Progenitor cell of endocrine pancreas (in vitro differentiated cells): ENCODE results near the gene RNF214. TPM values are rescaled to one million over a fixed set of nuclear protein-coding genes. Genes with fewer than 3 reads are reported as not detected.

Experiments
- DNase-seq: peaks from one replicate; pipeline ENCODE4 v3.0.0; 2021; ENCODE audit warnings: low spot score; ENCODE audit not compliant: unreplicated experiment
- H3K27ac Mint-ChIP-seq: 2 replicates; pipeline ENCODE4 v1.8.0; 2021; ENCODE audit warnings: mild to moderate bottlenecking, moderate library complexity, mixed read lengths
- H3K27me3 Mint-ChIP-seq: 2 replicates; pipeline ENCODE4 v1.8.0; 2021; ENCODE audit warnings: mixed read lengths
- H3K36me3 Mint-ChIP-seq: 2 replicates; pipeline ENCODE4 v1.8.0; 2022; ENCODE audit warnings: mixed read lengths; ENCODE audit not compliant: insufficient read depth
- H3K4me1 Mint-ChIP-seq: 2 replicates; pipeline ENCODE4 v1.8.0; 2021; ENCODE audit warnings: low read depth, mixed read lengths
- H3K4me3 Mint-ChIP-seq: 2 replicates; pipeline ENCODE4 v1.8.0; 2021; ENCODE audit warnings: low read depth, mild to moderate bottlenecking, moderate library complexity, mixed read lengths
- H3K9me3 Mint-ChIP-seq: 2 replicates; pipeline ENCODE4 v1.8.0; 2021; ENCODE audit warnings: low read depth, mixed read lengths
- total RNA-seq: library from RNA; stranded (reverse); gene quantifications from 2 replicates; pipeline ENCODE4 v1.2.1, GENCODE V29; 2021
- TF ChIP-seq, protein P1 (sequence below): fragments of 200-600 bp; sonication (generic); IDR thresholded peaks from one replicate; pipeline ENCODE4 v1.5.0; 2021; ENCODE audit warnings: antibody characterized with exemption, mild to moderate bottlenecking; ENCODE audit not compliant: unreplicated experiment

Gene RNF214
- total RNA-seq, 1 donor from 2014 or later = 55.8 TPM

DNA sequence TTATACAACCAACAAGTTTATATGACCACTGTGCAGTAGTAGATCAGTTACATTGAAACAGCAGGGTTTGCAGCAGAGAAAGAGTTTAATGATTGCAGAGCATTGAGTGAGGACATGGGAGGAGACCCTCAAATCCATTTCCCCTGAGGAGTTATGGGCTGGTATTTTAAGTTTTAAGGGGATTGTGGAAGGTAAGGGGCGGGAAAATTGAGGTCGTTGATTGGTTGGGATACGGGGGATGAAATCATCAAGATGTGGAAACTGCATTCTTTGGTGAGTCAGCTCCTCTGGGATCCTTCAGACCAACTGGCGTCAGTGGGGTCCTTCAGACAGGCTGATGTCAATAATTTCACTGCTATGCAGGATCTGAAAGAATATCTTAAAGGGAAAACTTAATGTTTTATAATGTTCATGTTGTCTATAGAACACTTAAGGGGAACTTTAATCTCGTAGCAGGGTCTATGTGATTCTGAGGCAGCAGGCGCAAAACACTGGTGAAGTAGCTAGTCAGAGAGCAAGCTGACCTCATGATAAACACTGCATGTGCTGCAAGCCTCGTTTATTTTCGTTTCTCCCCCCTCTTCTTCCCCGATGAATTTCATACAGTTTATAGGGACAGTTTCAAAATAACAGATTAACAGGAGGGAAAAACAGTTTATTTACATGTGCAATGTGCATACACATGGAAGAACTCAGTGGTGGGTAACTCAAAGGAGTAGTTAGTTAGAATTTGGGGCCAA is 41.2 kb downstream of the RNF214 start:
- no peak for DNase-seq
- H3K27ac Mint-ChIP-seq = no peak overlapping the region
- H3K36me3 Mint-ChIP-seq = peaks cover 26% of the 10 kb centered on the region
- peaks cover 3% of the 10 kb centered on the region for H3K4me1 Mint-ChIP-seq
- no peaks in the 10 kb centered on the region for H3K27me3 Mint-ChIP-seq
- TF ChIP-seq, protein P1, sequence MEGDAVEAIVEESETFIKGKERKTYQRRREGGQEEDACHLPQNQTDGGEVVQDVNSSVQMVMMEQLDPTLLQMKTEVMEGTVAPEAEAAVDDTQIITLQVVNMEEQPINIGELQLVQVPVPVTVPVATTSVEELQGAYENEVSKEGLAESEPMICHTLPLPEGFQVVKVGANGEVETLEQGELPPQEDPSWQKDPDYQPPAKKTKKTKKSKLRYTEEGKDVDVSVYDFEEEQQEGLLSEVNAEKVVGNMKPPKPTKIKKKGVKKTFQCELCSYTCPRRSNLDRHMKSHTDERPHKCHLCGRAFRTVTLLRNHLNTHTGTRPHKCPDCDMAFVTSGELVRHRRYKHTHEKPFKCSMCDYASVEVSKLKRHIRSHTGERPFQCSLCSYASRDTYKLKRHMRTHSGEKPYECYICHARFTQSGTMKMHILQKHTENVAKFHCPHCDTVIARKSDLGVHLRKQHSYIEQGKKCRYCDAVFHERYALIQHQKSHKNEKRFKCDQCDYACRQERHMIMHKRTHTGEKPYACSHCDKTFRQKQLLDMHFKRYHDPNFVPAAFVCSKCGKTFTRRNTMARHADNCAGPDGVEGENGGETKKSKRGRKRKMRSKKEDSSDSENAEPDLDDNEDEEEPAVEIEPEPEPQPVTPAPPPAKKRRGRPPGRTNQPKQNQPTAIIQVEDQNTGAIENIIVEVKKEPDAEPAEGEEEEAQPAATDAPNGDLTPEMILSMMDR = no peak
- peaks cover 8% of the 10 kb centered on the region for H3K9me3 Mint-ChIP-seq
- no peak overlapping the region for H3K4me3 Mint-ChIP-seq

DNA sequence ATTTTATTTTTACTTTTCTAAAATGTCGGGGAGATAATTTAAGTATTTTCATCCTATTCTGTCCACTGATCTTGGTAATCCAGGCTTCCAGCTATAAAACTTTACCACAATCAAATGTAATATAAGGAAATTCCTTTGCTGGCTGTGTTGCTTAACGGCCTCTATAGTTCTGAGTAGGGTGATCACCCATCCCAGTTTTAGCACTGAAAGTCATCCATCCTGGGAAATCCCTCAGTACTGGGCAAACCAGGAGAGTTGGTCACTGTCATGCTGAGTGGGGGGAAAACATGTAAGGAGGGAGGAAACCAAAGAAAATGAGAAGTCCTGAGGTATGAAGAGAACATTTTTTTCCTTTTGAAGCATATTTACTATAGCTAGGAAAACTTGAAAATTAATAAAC is 45.9 kb downstream of the RNF214 start:
- H3K27ac Mint-ChIP-seq = peak overlapping the region; percentile 73
- DNase-seq = no peak
- no peaks in the 10 kb centered on the region for H3K4me1 Mint-ChIP-seq
- H3K4me3 Mint-ChIP-seq = no peak overlapping the region
- TF ChIP-seq, protein P1 = no peak
- H3K9me3 Mint-ChIP-seq = peaks cover 3% of the 10 kb centered on the region
- H3K36me3 Mint-ChIP-seq = peaks cover 33% of the 10 kb centered on the region
- H3K27me3 Mint-ChIP-seq = no peaks in the 10 kb centered on the region

DNA sequence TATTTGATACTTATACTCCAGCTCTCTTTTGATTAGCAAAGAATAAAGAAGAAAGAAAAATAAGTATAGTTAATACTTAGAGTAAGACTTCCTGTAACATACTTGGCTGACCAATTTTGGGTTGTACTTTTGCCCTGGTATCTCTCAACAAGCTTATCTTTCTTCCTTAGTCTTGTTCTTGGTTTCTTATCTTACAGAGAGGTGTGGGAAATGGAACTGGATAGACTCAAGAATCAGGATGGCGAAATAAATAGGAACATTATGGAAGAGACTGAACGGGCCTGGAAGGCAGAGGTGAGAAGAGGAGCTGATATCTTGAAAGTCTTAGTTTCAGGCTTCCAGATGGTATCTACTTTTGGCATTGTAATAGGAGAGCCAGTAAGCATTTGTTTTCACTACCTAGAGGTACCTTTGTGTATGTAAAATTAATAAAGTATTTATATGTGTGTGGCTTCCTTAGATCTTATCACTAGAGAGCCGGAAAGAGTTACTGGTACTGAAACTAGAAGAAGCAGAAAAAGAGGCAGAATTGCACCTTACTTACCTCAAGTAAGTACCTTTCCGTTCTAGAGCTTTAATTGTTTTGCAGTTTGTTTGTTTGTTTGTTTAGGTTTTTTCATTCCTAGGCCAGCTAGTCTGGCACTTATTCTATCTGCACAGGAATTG is 47.4 kb downstream of the RNF214 start:
- H3K4me3 Mint-ChIP-seq = no peak overlapping the region
- H3K9me3 Mint-ChIP-seq = no peaks in the 10 kb centered on the region
- no peaks in the 10 kb centered on the region for H3K4me1 Mint-ChIP-seq
- peaks cover 28% of the 10 kb centered on the region for H3K36me3 Mint-ChIP-seq
- no peak overlapping the region for H3K27ac Mint-ChIP-seq
- TF ChIP-seq, protein P1 = no peak
- no peaks in the 10 kb centered on the region for H3K27me3 Mint-ChIP-seq
- DNase-seq = no peak

DNA sequence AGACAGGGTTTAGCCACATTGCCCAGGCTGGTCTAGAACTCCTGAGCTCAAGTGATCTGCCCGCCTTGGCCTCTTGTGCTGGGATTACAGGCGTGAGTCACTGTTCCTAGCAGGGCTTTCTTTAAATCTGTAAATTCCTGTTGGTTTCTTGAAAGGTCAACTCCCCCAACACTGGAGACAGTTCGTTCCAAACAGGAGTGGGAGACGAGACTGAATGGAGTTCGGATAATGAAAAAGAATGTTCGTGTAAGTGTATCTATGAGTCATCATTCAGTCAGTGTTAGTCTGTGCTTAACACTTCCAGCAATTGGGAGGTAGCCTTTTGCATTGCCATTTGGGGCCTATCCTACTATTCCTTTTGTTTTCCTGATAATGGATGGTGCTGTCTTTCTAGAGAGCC is 48.7 kb downstream of the RNF214 start:
- Mint-ChIP-seq H3K4me1 (no peaks in the 10 kb centered on the region), H3K4me3 (no peak overlapping the region), H3K9me3 (no peaks in the 10 kb centered on the region), H3K27me3 (no peaks in the 10 kb centered on the region), H3K36me3 (peaks cover 26% of the 10 kb centered on the region), H3K27ac (no peak overlapping the region)
- no peak for DNase-seq
- TF ChIP-seq, protein P1 = no peak

DNA sequence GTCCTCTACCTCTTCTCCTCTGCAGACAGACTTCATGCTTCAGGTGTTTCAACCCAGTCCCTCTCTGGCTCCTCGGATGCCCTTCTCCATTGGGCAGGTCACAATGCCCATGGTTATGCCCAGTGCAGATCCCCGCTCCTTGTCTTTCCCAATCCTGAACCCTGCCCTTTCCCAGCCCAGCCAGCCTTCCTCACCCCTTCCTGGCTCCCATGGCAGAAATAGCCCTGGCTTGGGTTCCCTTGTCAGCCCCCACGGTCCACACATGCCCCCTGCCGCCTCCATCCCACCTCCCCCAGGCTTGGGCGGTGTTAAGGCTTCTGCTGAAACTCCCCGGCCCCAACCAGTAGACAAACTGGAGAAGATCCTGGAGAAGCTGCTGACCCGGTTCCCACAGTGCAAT is 49.4 kb downstream of the RNF214 start:
- Mint-ChIP-seq H3K9me3 (no peaks in the 10 kb centered on the region), H3K36me3 (peaks cover 29% of the 10 kb centered on the region), H3K27me3 (no peaks in the 10 kb centered on the region), H3K27ac (peak overlapping the region; percentile 33), H3K4me1 (no peaks in the 10 kb centered on the region), H3K4me3 (no peak overlapping the region)
- DNase-seq = no peak
- TF ChIP-seq, protein P1 = no peak
